GM23338 (cell line): ENCODE data around the gene CFAP74. TPM values are rescaled to one million over a fixed set of nuclear protein-coding genes. Genes with fewer than 3 reads are reported as not detected.

ENCODE experiments used
- ATAC-seq: fragments of 200-7000 bp; cut with Tn5 transposase; 3 replicates; pipeline ENCODE4 v1.9.1; 2020
- DNase-seq: peaks from one replicate; pipeline ENCODE4 v3.0.0-alpha.2; 2015; ENCODE audit warnings: low spot score
- H2AFZ ChIP-seq: fragments of 200-600 bp; sonication (generic); 2 replicates; pipeline ENCODE4 v1.8.0; 2016; ENCODE audit warnings: antibody characterized with exemption, mild to moderate bottlenecking, moderate library complexity
- H3F3A ChIP-seq: fragments of 200-600 bp; sonication (generic); replicated peaks from 2 replicates; pipeline ENCODE4 v1.8.0; 2017; ENCODE audit warnings: antibody characterized with exemption, mixed run types, low read depth
- H3K27ac ChIP-seq: fragments of 200-600 bp; sonication (generic); 2 replicates; pipeline ENCODE4 v1.6.1; 2016; ENCODE audit warnings: low read depth
- H3K27me3 ChIP-seq: fragments of 200-600 bp; sonication (generic); 2 replicates; pipeline ENCODE4 v1.8.0; 2016; ENCODE audit warnings: mild to moderate bottlenecking, mixed run types, moderate library complexity; ENCODE audit not compliant: insufficient read depth
- H3K36me3 ChIP-seq: fragments of 200-600 bp; sonication (generic); 2 replicates; pipeline ENCODE4 v1.8.0; 2016; ENCODE audit warnings: mild to moderate bottlenecking; ENCODE audit not compliant: insufficient read depth
- H3K4me1 ChIP-seq: fragments of 200-600 bp; sonication (generic); 2 replicates; pipeline ENCODE4 v1.8.0; 2016; ENCODE audit warnings: mild to moderate bottlenecking, moderate library complexity; ENCODE audit not compliant: insufficient read depth
- H3K4me2 ChIP-seq: fragments of 200-600 bp; sonication (generic); 2 replicates; pipeline ENCODE4 v1.7.1; 2017; ENCODE audit warnings: mixed run types
- H3K4me3 ChIP-seq: fragments of 200-600 bp; sonication (generic); 2 replicates; pipeline ENCODE4 v1.6.1; 2016; ENCODE audit warnings: mixed run types
- H3K79me2 ChIP-seq: fragments of 200-600 bp; sonication (generic); replicated peaks from 2 replicates; pipeline ENCODE4 v1.8.0; 2017; ENCODE audit warnings: mild to moderate bottlenecking; ENCODE audit not compliant: insufficient read depth
- H3K9me2 ChIP-seq: fragments of 200-600 bp; sonication (generic); 2 replicates; pipeline ENCODE4 v1.8.0; 2017; ENCODE audit not compliant: insufficient read depth
- H4K20me1 ChIP-seq: fragments of 200-600 bp; sonication (generic); replicated peaks from 2 replicates; pipeline ENCODE4 v1.8.0; 2017; ENCODE audit warnings: mild to moderate bottlenecking; ENCODE audit not compliant: insufficient read depth
- H3K27ac Mint-ChIP-seq: 2 replicates; pipeline ENCODE4 v1.8.0; 2020; ENCODE audit warnings: inconsistent platforms, mild to moderate bottlenecking, moderate library complexity, mixed read lengths
- H3K27me3 Mint-ChIP-seq: 3 replicates; pipeline ENCODE4 v1.8.0; 2022; ENCODE audit warnings: low read depth, mild to moderate bottlenecking, moderate library complexity, mixed read lengths, inconsistent platforms; ENCODE audit not compliant: insufficient read depth, poor library complexity
- H3K36me3 Mint-ChIP-seq: 3 replicates; pipeline ENCODE4 v1.8.0; 2021; ENCODE audit warnings: low read depth, mild to moderate bottlenecking, inconsistent platforms, moderate library complexity, mixed read lengths
- H3K4me1 Mint-ChIP-seq: 3 replicates; pipeline ENCODE4 v1.8.0; 2020; ENCODE audit warnings: mild to moderate bottlenecking, inconsistent platforms, mixed read lengths
- H3K4me3 Mint-ChIP-seq: 3 replicates; pipeline ENCODE4 v1.8.0; 2021; ENCODE audit warnings: moderate library complexity, mild to moderate bottlenecking, inconsistent platforms, mixed read lengths
- H3K9me3 Mint-ChIP-seq: 3 replicates; pipeline ENCODE4 v1.8.0; 2020; ENCODE audit warnings: moderate library complexity, mild to moderate bottlenecking, inconsistent platforms, mixed read lengths
- CREB1 ChIP-seq: fragments of 250-450 bp; sonication (Bioruptor Pico); IDR thresholded peaks from 2 replicates; pipeline ENCODE4 v1.5.0; 2020; ENCODE audit warnings: low read depth, mild to moderate bottlenecking, moderate library complexity
- CTCF ChIP-seq, 2 experiments: fragments of 200-600 bp in 1 of 2; sonication (generic) in 1 of 2; conservative IDR thresholded peaks; 2 replicates each; pipeline versions ENCODE4 v1.5.1 to v1.6.1; 2016 to 2017; ENCODE audit warnings: antibody characterized with exemption in 2 of 2, low read depth in 2 of 2, mild to moderate bottlenecking in 2 of 2, moderate library complexity in 1 of 2
- EZH2phosphoT487 ChIP-seq: fragments of 200-600 bp; sonication (generic); IDR thresholded peaks from one replicate; pipeline ENCODE4 v1.8.1; 2018; ENCODE audit warnings: antibody characterized with exemption; ENCODE audit not compliant: unreplicated experiment
- JUNB ChIP-seq: IDR thresholded peaks from one replicate; pipeline ENCODE4 v1.6.1; 2016; ENCODE audit warnings: antibody characterized with exemption; ENCODE audit not compliant: unreplicated experiment
- NANOG ChIP-seq: IDR thresholded peaks from 2 replicates; pipeline ENCODE4 v1.6.1; 2016; ENCODE audit warnings: antibody characterized with exemption, borderline replicate concordance
- POLR2AphosphoS5 ChIP-seq: IDR thresholded peaks from 2 replicates; pipeline ENCODE4 v1.6.1; 2016; ENCODE audit warnings: antibody characterized with exemption, low read depth
- REST ChIP-seq: IDR thresholded peaks from one replicate; pipeline ENCODE4 v1.6.1; 2018; ENCODE audit warnings: antibody characterized with exemption; ENCODE audit not compliant: unreplicated experiment
- ZNF331 ChIP-seq: fragments of 250-450 bp; sonication (Bioruptor Pico); IDR thresholded peaks from 2 replicates; pipeline ENCODE4 v1.5.0; 2020; ENCODE audit warnings: low read depth, mild to moderate bottlenecking, moderate library complexity
- ZNF462 ChIP-seq: fragments of 250-450 bp; sonication (Bioruptor Pico); IDR thresholded peaks from 2 replicates; pipeline ENCODE4 v1.5.0; 2020; ENCODE audit warnings: mild to moderate bottlenecking, moderate library complexity
- polyA plus RNA-seq: library from polyadenylated mRNA; unstranded; fragments of >200 nt; fragmentation: Nextera tagmentation; extraction: Ambion mirVana; gene quantifications from 2 replicates; pipeline ENCODE4 v1.2.1, GENCODE V29; 2016
- total RNA-seq: library from RNA; depleted of rRNA; stranded (reverse); fragments of >200 nt; shearing (Covaris generic); gene quantifications from 2 replicates; pipeline ENCODE4 v1.2.3, GENCODE V29; 2014

Gene CFAP74
- total and polyA plus RNA-seq, 2 experiments from 2014 or later, result 0.21 TPM; not detected in 1

GRCh38 chr1:1955621-1956094, 47.9 kb downstream of the CFAP74 start:
- no peak for TF ChIP-seq NANOG
- no peak for TF ChIP-seq EZH2phosphoT487
- peaks cover 3% of the 10 kb centered on the region for H3K9me3 Mint-ChIP-seq
- Histone ChIP-seq H4K20me1 (no peaks in the 10 kb centered on the region), H3K4me1 (no peaks in the 10 kb centered on the region; the same call in 1 of the 2 replicates), H3K27ac (no peak overlapping the region), H3K36me3 (no peaks in the 10 kb centered on the region), H3K4me3 (no peak overlapping the region), H3K27me3 (no peaks in the 10 kb centered on the region), H3F3A (peaks cover 5% of the 10 kb centered on the region), H2AFZ (no peak overlapping the region), H3K4me2 (no peak overlapping the region), H3K9me2 (no peaks in the 10 kb centered on the region), H3K79me2 (no peaks in the 10 kb centered on the region)
- no peak overlapping the region for H3K27ac Mint-ChIP-seq
- peaks cover 2% of the 10 kb centered on the region; the same call in 2 of the 3 replicates for H3K36me3 Mint-ChIP-seq
- no peak overlapping the region for H3K4me3 Mint-ChIP-seq
- DNase-seq (no peak), ATAC-seq (no peak)
- peaks cover 12% of the 10 kb centered on the region for H3K27me3 Mint-ChIP-seq
- H3K4me1 Mint-ChIP-seq, result peaks cover 9% of the 10 kb centered on the region

- Mint-ChIP-seq H3K36me3 (peaks cover 2% of the 10 kb centered on the region; the same call in 2 of the 3 replicates), H3K4me1 (peaks cover 3% of the 10 kb centered on the region; the same call in 2 of the 3 replicates), H3K27ac (no peak overlapping the region), H3K4me3 (no peak overlapping the region), H3K9me3 (peaks cover 3% of the 10 kb centered on the region), H3K27me3 (peaks cover 10% of the 10 kb centered on the region)
- H4K20me1 ChIP-seq, result no peaks in the 10 kb centered on the region
- ATAC-seq (peak; percentile 24), DNase-seq (peak; percentile 53)
- no peaks in the 10 kb centered on the region for H3K9me2 ChIP-seq
- H3K27ac ChIP-seq, result no peak overlapping the region
- H3K79me2 ChIP-seq, result no peaks in the 10 kb centered on the region
- no peaks in the 10 kb centered on the region for H3F3A ChIP-seq
- no peak overlapping the region for H3K4me3 ChIP-seq
- no peaks in the 10 kb centered on the region for H3K27me3 ChIP-seq
- H3K4me2 ChIP-seq, result no peak overlapping the region
- no peaks in the 10 kb centered on the region for H3K4me1 ChIP-seq
- H3K36me3 ChIP-seq, result no peaks in the 10 kb centered on the region
- H2AFZ ChIP-seq, result no peak overlapping the region
- TF ChIP-seq CTCF (conservative IDR thresholded peaks at IDR 0.05; ENCODE audit: low read depth in 2 of 2) (peak; percentile 26 to 48; a peak in 3 of 4 replicates), ZNF462 (CRISPR knock-in tag) (no peak), ZNF331 (CRISPR knock-in tag) (no peak), REST (no peak), NANOG (no peak), POLR2AphosphoS5 (no peak), CREB1 (no peak), JUNB (no peak)
Measured at GRCh38 chr1:1954831-1955441, 48.6 kb downstream of the CFAP74 start.
